MM.1S (cell line): Measurements from ENCODE around the gene CARHSP1.
"Not testable (repeated sequence)": the region's sequence is repeated elsewhere in the genome, so short reads cannot be mapped to it uniquely, and the experiment has no call there.

Source experiments
- DNase-seq: peaks from one replicate; pipeline ENCODE4 v3.0.0-alpha.2; 2015
- H2AFZ ChIP-seq: fragments of 300-600 bp; sonication (generic); 2 replicates; pipeline ENCODE4 v1.6.0; 2016; ENCODE audit warnings: antibody characterized with exemption, low read length
- H3F3A ChIP-seq: fragments of 300-600 bp; sonication (generic); 2 replicates; pipeline ENCODE4 v1.6.1; 2016; ENCODE audit warnings: mild to moderate bottlenecking, antibody characterized with exemption, low read length, moderate library complexity, mixed read lengths; ENCODE audit not compliant: insufficient read depth
- H3K27ac ChIP-seq: fragments of 300-600 bp; sonication (generic); 2 replicates; pipeline ENCODE4 v1.5.1; 2016; ENCODE audit warnings: mild to moderate bottlenecking, low read length
- H3K27me3 ChIP-seq: fragments of 300-600 bp; sonication (generic); replicated peaks from 2 replicates; pipeline ENCODE4 v1.6.0; 2016; ENCODE audit warnings: low read length; ENCODE audit not compliant: insufficient read depth
- H3K36me3 ChIP-seq: fragments of 300-600 bp; sonication (generic); replicated peaks from 2 replicates; pipeline ENCODE4 v1.6.1; 2016; ENCODE audit warnings: mild to moderate bottlenecking, low read length, mixed read lengths; ENCODE audit not compliant: insufficient read depth
- H3K4me1 ChIP-seq: fragments of 300-600 bp; sonication (generic); 2 replicates; pipeline ENCODE4 v1.6.1; 2016; ENCODE audit warnings: low read length, mixed read lengths
- H3K4me2 ChIP-seq: fragments of 300-600 bp; sonication (generic); 2 replicates; pipeline ENCODE4 v1.6.0; 2016; ENCODE audit warnings: low read depth, low read length
- H3K4me3 ChIP-seq: fragments of 300-600 bp; sonication (generic); 2 replicates; pipeline ENCODE4 v1.5.1; 2016; ENCODE audit warnings: low read length, mixed read lengths
- H3K79me2 ChIP-seq: fragments of 300-600 bp; sonication (generic); 2 replicates; pipeline ENCODE4 v1.6.1; 2016; ENCODE audit warnings: mixed run types, low read length, mixed read lengths
- H3K9ac ChIP-seq: fragments of 300-600 bp; sonication (generic); 2 replicates; pipeline ENCODE4 v1.6.1; 2016; ENCODE audit warnings: low read length, mixed read lengths
- H3K9me2 ChIP-seq: fragments of 300-600 bp; sonication (generic); replicated peaks from 2 replicates; pipeline ENCODE4 v1.6.1; 2016; ENCODE audit warnings: mild to moderate bottlenecking, low read length, mixed read lengths; ENCODE audit not compliant: insufficient read depth
- H3K9me3 ChIP-seq: fragments of 300-600 bp; sonication (generic); replicated peaks from 2 replicates; pipeline ENCODE4 v1.6.1; 2016; ENCODE audit warnings: mild to moderate bottlenecking, low read length, mixed read lengths; ENCODE audit not compliant: insufficient read depth
- H4K20me1 ChIP-seq: fragments of 300-600 bp; sonication (generic); 2 replicates; pipeline ENCODE4 v1.6.1; 2016; ENCODE audit warnings: mild to moderate bottlenecking, low read length, moderate library complexity, mixed read lengths; ENCODE audit not compliant: insufficient read depth
- EZH2 ChIP-seq: fragments of 300-600 bp; sonication (generic); optimal IDR thresholded peaks from 2 replicates; pipeline ENCODE3; 2017; ENCODE audit warnings: low read depth, mild to moderate bottlenecking, antibody characterized with exemption, low read length, mixed read lengths
- EZH2phosphoT487 ChIP-seq: fragments of 300-600 bp; sonication (generic); IDR thresholded peaks from 2 replicates; pipeline ENCODE4 v1.6.1; 2018; ENCODE audit warnings: antibody characterized with exemption, low read length
- TF ChIP-seq, protein P1 (sequence below): fragments of 300-600 bp; sonication (generic); IDR thresholded peaks from 2 replicates; pipeline ENCODE4 v1.5.1; 2016; ENCODE audit warnings: antibody characterized with exemption, low read length, mixed read lengths

Gene CARHSP1

DNA sequence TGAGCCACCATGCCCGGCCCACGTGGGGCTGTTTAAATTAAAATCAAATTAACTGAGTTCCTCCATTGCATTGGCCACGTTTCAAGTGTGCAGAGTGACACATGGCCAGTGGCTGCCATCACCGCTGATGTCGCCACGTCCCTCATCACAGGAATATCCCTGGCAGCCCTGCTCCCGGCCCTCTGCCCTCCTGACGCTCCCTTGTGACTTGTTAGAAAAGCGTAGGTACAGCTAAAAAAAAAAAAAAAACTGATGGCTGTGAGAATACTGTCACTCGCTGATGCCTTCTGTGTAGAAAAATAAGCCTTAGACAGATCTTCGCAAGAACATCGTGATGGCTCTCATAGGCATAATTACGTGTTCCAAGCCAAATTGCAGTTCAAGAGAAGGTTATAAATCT lies 21.7 kb downstream of the CARHSP1 start:
- no peaks in the 10 kb centered on the region for H3K9me3 ChIP-seq
- peaks cover 31% of the 10 kb centered on the region for H3K79me2 ChIP-seq
- H4K20me1 ChIP-seq, result peaks cover 10% of the 10 kb centered on the region; the same call in 1 of the 2 replicates
- no peaks in the 10 kb centered on the region for H3K4me1 ChIP-seq
- H3K27me3 ChIP-seq, result no peaks in the 10 kb centered on the region
- H3K9me2 ChIP-seq, result no peaks in the 10 kb centered on the region
- no peak overlapping the region for H3K4me2 ChIP-seq
- DNase-seq, result no peak
- 0 out of 2 replicates have a peak, but pooled peaks cover 3% of the 10 kb centered on the region for H3F3A ChIP-seq
- H3K36me3 ChIP-seq, result no peaks in the 10 kb centered on the region; the same call in none of the 2 replicates
- H3K4me3 ChIP-seq, result no peak overlapping the region
- H3K9ac ChIP-seq, result no peak overlapping the region
- no peak overlapping the region for H2AFZ ChIP-seq
- TF ChIP-seq EZH2phosphoT487, result no peak
- TF ChIP-seq, protein P1, sequence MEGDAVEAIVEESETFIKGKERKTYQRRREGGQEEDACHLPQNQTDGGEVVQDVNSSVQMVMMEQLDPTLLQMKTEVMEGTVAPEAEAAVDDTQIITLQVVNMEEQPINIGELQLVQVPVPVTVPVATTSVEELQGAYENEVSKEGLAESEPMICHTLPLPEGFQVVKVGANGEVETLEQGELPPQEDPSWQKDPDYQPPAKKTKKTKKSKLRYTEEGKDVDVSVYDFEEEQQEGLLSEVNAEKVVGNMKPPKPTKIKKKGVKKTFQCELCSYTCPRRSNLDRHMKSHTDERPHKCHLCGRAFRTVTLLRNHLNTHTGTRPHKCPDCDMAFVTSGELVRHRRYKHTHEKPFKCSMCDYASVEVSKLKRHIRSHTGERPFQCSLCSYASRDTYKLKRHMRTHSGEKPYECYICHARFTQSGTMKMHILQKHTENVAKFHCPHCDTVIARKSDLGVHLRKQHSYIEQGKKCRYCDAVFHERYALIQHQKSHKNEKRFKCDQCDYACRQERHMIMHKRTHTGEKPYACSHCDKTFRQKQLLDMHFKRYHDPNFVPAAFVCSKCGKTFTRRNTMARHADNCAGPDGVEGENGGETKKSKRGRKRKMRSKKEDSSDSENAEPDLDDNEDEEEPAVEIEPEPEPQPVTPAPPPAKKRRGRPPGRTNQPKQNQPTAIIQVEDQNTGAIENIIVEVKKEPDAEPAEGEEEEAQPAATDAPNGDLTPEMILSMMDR, result no peak
- H3K27ac ChIP-seq, result no peak overlapping the region

DNA sequence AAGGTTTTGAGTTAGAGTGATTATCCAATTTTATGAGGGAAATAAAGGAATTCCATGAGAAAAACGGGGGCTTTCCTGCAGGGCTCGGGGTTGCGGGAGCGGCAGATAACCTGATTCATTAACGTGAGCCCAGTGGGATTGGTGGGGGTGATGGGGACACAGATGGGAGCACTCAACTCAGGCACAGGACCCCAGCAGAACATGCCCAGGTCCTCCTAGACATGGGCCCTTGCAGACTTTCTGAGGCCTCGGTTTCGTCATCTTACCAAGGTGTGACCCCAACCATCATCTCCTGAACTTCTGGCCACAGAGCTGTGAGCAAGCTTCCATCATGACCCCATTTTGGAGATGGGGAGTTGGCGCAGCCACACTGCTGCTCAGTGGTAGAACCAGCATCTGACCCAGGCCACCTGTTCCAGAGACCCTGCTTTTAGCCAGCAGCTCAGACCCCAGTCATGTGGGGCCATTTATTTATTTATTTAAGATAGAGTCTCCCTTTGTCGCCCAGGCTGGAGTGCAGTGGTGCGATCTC lies 22.3 kb downstream of the CARHSP1 start:
- TF ChIP-seq EZH2 (no peak), EZH2phosphoT487 (no peak)
- TF ChIP-seq, protein P1, result no peak
- Histone ChIP-seq H3K9ac (no peak overlapping the region), H3K27ac (no peak overlapping the region), H3K9me2 (no peaks in the 10 kb centered on the region), H3K4me3 (no peak overlapping the region), H3K9me3 (no peaks in the 10 kb centered on the region), H3K36me3 (no peaks in the 10 kb centered on the region; the same call in none of the 2 replicates), H3K27me3 (no peaks in the 10 kb centered on the region), H3K79me2 (peaks cover 31% of the 10 kb centered on the region), H3F3A (0 out of 2 replicates have a peak, but pooled peaks cover 3% of the 10 kb centered on the region), H4K20me1 (peaks cover 10% of the 10 kb centered on the region; the same call in 1 of the 2 replicates), H3K4me2 (no peak overlapping the region), H2AFZ (no peak overlapping the region), H3K4me1 (no peaks in the 10 kb centered on the region)
- no peak for DNase-seq

DNA sequence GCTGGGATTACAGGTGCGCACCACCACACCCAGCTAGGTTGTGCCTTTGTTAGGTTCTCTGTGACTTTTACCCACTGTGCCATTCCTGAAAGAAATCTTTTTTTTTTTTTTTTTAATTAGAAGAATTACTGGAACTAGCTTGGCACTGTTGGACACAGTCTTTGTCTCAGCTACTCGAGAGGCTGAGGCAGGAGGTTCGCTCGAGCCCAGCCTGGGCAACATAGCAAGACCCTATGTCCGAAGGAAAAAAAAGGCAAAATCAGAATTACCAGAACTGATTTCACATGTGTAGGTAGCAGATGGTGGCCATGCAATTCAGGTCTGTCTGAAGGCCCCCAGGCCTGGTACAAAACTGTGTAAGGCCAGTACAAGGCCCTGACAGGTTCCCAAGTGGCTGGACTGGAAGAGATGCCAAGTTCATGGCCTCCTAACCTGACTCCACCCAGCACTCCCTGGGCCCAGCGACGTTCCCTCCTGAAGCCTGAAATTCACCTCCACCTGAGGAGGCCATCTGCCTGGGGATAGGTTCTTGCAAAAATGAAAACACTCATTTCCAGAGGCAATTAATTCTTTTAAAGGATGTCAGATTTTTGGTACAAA lies 23.0 kb downstream of the CARHSP1 start:
- Histone ChIP-seq H4K20me1 (peaks cover 10% of the 10 kb centered on the region; the same call in 1 of the 2 replicates), H2AFZ (no peak overlapping the region), H3K4me1 (no peaks in the 10 kb centered on the region), H3K27ac (no peak overlapping the region), H3K27me3 (no peaks in the 10 kb centered on the region), H3K9me2 (no peaks in the 10 kb centered on the region), H3K4me3 (no peak overlapping the region), H3K79me2 (peaks cover 32% of the 10 kb centered on the region), H3K36me3 (no peaks in the 10 kb centered on the region; the same call in none of the 2 replicates), H3F3A (0 out of 2 replicates have a peak, but pooled peaks cover 3% of the 10 kb centered on the region), H3K4me2 (no peak overlapping the region), H3K9me3 (no peaks in the 10 kb centered on the region), H3K9ac (no peak overlapping the region)
- DNase-seq, result no peak
- TF ChIP-seq EZH2, result no peak
- TF ChIP-seq EZH2phosphoT487, result no peak
- TF ChIP-seq, protein P1, result no peak

- not testable (repeated sequence) for H3K4me2 ChIP-seq, DNase-seq, H2AFZ ChIP-seq, H3K9me2 ChIP-seq, H3K4me3 ChIP-seq, H3K9ac ChIP-seq, H3F3A ChIP-seq, H3K36me3 ChIP-seq, H4K20me1 ChIP-seq, H3K27me3 ChIP-seq, H3K4me1 ChIP-seq, H3K9me3 ChIP-seq, H3K27ac ChIP-seq
- peaks cover 44% of the 10 kb centered on the region for H3K79me2 ChIP-seq
These were observed 25.5 kb downstream of the CARHSP1 start for GRCh38 chr16:8843296-8843695.

DNA sequence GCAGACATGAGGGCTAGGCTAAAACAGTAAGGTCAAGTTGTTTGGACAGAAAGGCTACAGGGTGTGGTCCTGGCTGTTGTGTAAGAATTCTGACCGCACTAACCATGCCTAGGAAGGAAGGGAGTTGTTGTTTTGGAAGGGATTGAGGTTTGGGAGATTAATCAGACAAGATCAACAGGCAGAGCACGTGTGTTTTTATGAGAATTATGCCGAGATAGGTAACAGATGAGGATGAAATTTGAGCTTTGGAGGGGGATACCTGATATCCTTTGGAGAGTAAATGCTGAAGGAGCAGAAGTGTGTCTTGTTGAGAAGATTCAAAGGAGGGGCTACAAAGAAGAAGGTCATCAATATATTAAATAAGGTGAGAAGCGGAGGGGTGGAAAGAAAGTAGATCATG lies 26.8 kb downstream of the CARHSP1 start:
- not testable (repeated sequence) for H3K27me3 ChIP-seq, DNase-seq, H3K4me2 ChIP-seq, H2AFZ ChIP-seq, H3K9ac ChIP-seq, H3K36me3 ChIP-seq, H3K4me1 ChIP-seq, H3F3A ChIP-seq, H3K9me2 ChIP-seq, H3K27ac ChIP-seq, H4K20me1 ChIP-seq, H3K4me3 ChIP-seq, H3K9me3 ChIP-seq
- peaks cover 39% of the 10 kb centered on the region for H3K79me2 ChIP-seq
